DMS79 treated with DMSO at 0.1 percent for 48 hours (cell line): ENCODE results near the gene CMPK2.
"Not testable (repeated sequence)": the region's sequence is repeated elsewhere in the genome, so short reads cannot be mapped to it uniquely, and the experiment has no call there.

ENCODE experiments used
- DNase-seq: peaks from one replicate; lab custom pipeline; 2025; lab: John Stamatoyannopoulos, UW

CMPK2 gene

GRCh38 chr2:6865346-6866274, at the start of gene CMPK2:
Gene CMPK2, minus strand, starts transcription at chr2:6865907. Its CDS starts 211 bp downstream, at chr2:6865696.
- peak; percentile 51 for DNase-seq

- DNase-seq: no peak
Observed at GRCh38 chr2:6915399-6915798, 49.7 kb upstream of the CMPK2 start.

GRCh38 chr2:6914828-6915227, 49.1 kb upstream of the CMPK2 start:
- DNase-seq: no peak

- no peak for DNase-seq
Observed at GRCh38 chr2:6913415-6914157, 47.9 kb upstream of the CMPK2 start.

- no peak for DNase-seq
Observed at GRCh38 chr2:6911721-6912120, 46.0 kb upstream of the CMPK2 start.

GRCh38 chr2:6909431-6910385, 44.0 kb upstream of the CMPK2 start:
- DNase-seq: no peak

GRCh38 chr2:6908291-6908690, 42.6 kb upstream of the CMPK2 start:
- no peak for DNase-seq

- no peak for DNase-seq
Observed at GRCh38 chr2:6906165-6906741, 40.5 kb upstream of the CMPK2 start.

- no peak for DNase-seq
Observed at GRCh38 chr2:6905668-6906067, 40.0 kb upstream of the CMPK2 start.

GRCh38 chr2:6902581-6902980, 36.9 kb upstream of the CMPK2 start:
- not testable (repeated sequence) for DNase-seq

- peak; percentile 19 for DNase-seq
Observed at GRCh38 chr2:6896930-6897759, 31.4 kb upstream of the CMPK2 start.

GRCh38 chr2:6893876-6894482, 28.3 kb upstream of the CMPK2 start:
- no peak for DNase-seq

GRCh38 chr2:6888724-6889123, 23.0 kb upstream of the CMPK2 start:
- no peak for DNase-seq

- DNase-seq: no peak
Observed at GRCh38 chr2:6887751-6888192, 22.1 kb upstream of the CMPK2 start.

- no peak for DNase-seq
Observed at GRCh38 chr2:6885968-6886367, 20.3 kb upstream of the CMPK2 start.

- no peak for DNase-seq
Observed at GRCh38 chr2:6885551-6885950, 19.8 kb upstream of the CMPK2 start.

- peak; percentile 21 for DNase-seq
Observed at GRCh38 chr2:6883448-6884122, 17.9 kb upstream of the CMPK2 start.

GRCh38 chr2:6881516-6881915, 15.8 kb upstream of the CMPK2 start:
- DNase-seq: no peak

- DNase-seq: no peak
Observed at GRCh38 chr2:6881046-6881445, 15.3 kb upstream of the CMPK2 start.
